Measurements from ENCODE around the gene IFNL4. TPM values are rescaled to one million over a fixed set of nuclear protein-coding genes. Genes with fewer than 3 reads are reported as not detected.

The IFNL4 gene
- total and polyA plus RNA-seq, 10 of the 15 experiments (the other 5 are each of a cell fraction or from before 2014, with no cell fraction given): not detected

- Histone ChIP-seq H3K4me3 (no peak overlapping the region), H3K4me2 (ENCODE audit: control insufficient read depth, insufficient read depth) (no peak overlapping the region), H3K9me3 (replicated peaks; ENCODE audit: control insufficient read depth, insufficient read depth, low read length) (no peaks in the 10 kb centered on the region), H3K27me3 (replicated peaks in 1 of 2; ENCODE audit: control insufficient read depth in 2 of 2, insufficient read depth in 2 of 2, low read length in 1 of 2) (no peaks in the 10 kb centered on the region), H4K20me1 (ENCODE audit: control insufficient read depth, insufficient read depth) (no peaks in the 10 kb centered on the region), H3K27ac (ENCODE audit: control insufficient read depth, insufficient read depth) (no peak overlapping the region), H2AFZ (ENCODE audit: control insufficient read depth, low read depth, low read length) (no peak overlapping the region), H3K36me3 (ENCODE audit: control insufficient read depth in 2 of 2, insufficient read depth in 2 of 2, low read length in 1 of 2) (no peaks in the 10 kb centered on the region), H3K9ac (ENCODE audit: control insufficient read depth, insufficient read depth, low read length) (no peak overlapping the region), H3K79me2 (ENCODE audit: control insufficient read depth, insufficient read depth, low read length) (no peaks in the 10 kb centered on the region), H3K4me1 (ENCODE audit: control insufficient read depth, insufficient read depth, low read length) (no peaks in the 10 kb centered on the region)
- 39% methylated on average over 5 of the region's 7 CpGs for WGBS (ENCODE audit: insufficient coverage, insufficient replicate concordance, low lambda C conversion rate, missing lambda C conversion rate)
- intact Hi-C loops (cut with micrococcal nuclease; ENCODE audit: unreplicated experiment) (no loop called here), in situ Hi-C loops (cut with MboI) (no loop called here)
- no peak for FAIRE-seq
- ChIA-PET RAD21 (ENCODE audit: unreplicated experiment) (no interaction called here), SMC1A (ENCODE audit: uncharacterized antibody, unreplicated experiment) (no interaction called here), POLR2A (no interaction called here), CTCF (no interaction called here)
- TF ChIP-seq PAX5 (IDR thresholded peaks at IDR 0.05; ENCODE audit: borderline replicate concordance, low read depth, low read length) (no peak), ZNF24 (IDR thresholded peaks at IDR 0.05) (no peak), REST (IDR thresholded peaks at IDR 0.05; ENCODE audit: low read depth, low read length) (no peak), GATAD2B (conservative IDR thresholded peaks at IDR 0.05; ENCODE audit: low read depth) (no peak), CTCF (IDR thresholded peaks at IDR 0.05 in 2 of 3, conservative IDR thresholded peaks at IDR 0.05 in 1 of 3; ENCODE audit: control insufficient read depth in 2 of 3, extremely low read depth in 1 of 3, insufficient read depth in 1 of 3, low read depth in 3 of 3, low read length in 3 of 3) (no peak), PBX3 (IDR thresholded peaks at IDR 0.05; ENCODE audit: insufficient replicate concordance, low read depth, low read length) (no peak), MLLT1 (IDR thresholded peaks at IDR 0.05) (no peak), BMI1 (IDR thresholded peaks at IDR 0.05; ENCODE audit: borderline replicate concordance) (no peak), SPI1 (IDR thresholded peaks at IDR 0.05; ENCODE audit: borderline replicate concordance, insufficient read depth, low read depth, low read length) (no peak), STAT1 (conservative IDR thresholded peaks at IDR 0.05) (no peak), SREBF2 (IDR thresholded peaks at IDR 0.05; ENCODE audit: low read length) (no peak), RUNX3 (IDR thresholded peaks at IDR 0.05; ENCODE audit: low read length) (no peak), EP300 (IDR thresholded peaks at IDR 0.05; ENCODE audit: borderline replicate concordance in 1 of 2, control insufficient read depth in 1 of 2, low read depth in 2 of 2, low read length in 2 of 2) (no peak), MYC (IDR thresholded peaks at IDR 0.05; ENCODE audit: insufficient read depth, insufficient read length, insufficient replicate concordance, low read length, severe bottlenecking) (no peak), JUNB (IDR thresholded peaks at IDR 0.05) (no peak)
- DNase-seq (ENCODE audit: low read depth, low spot score): no peak
- BruUV-seq (replicated peaks): no TSS peak
- ATAC-seq: no peak
These were observed 39.5 kb downstream of the IFNL4 start for GRCh38 chr19:39209196-39209595.
